Keratinocyte (primary cell): Measurements from ENCODE around the gene TERB1. TPM values are rescaled to one million over a fixed set of nuclear protein-coding genes. Genes with fewer than 3 reads are reported as not detected.

Source experiments
- DNase-seq: peaks from one replicate; pipeline ENCODE4 v3.0.0-alpha.2; 2011; ENCODE audit warnings: low read depth, missing footprints, low spot score
- FAIRE-seq: peaks from 2 replicates; lab custom pipeline; 2011; peaks lifted over from hg19 to GRCh38; lab: Jason Lieb, UNC
- H2AFZ ChIP-seq: 2 replicates; pipeline ENCODE4 v1.6.0; 2012; ENCODE audit warnings: low read length, control low read depth, inconsistent platforms; ENCODE audit not compliant: control insufficient read depth
- H3K27ac ChIP-seq: 2 replicates; pipeline ENCODE4 v1.5.1; 2011; ENCODE audit warnings: low read length; ENCODE audit not compliant: control insufficient read depth, insufficient read depth
- H3K27me3 ChIP-seq: 3 replicates; pipeline ENCODE4 v1.6.0; 2011; ENCODE audit warnings: low read length; ENCODE audit not compliant: control insufficient read depth, insufficient read depth; ENCODE audit errors: extremely low read depth
- H3K36me3 ChIP-seq, 2 experiments: 2 replicates in 1 of 2; 3 replicates in 1 of 2; pipeline ENCODE4 v1.5.1; 2011; ENCODE audit warnings: low read length in 2 of 2, mild to moderate bottlenecking in 1 of 2; ENCODE audit not compliant: control insufficient read depth in 2 of 2, insufficient read depth in 2 of 2; ENCODE audit errors: extremely low read depth in 1 of 2
- H3K4me1 ChIP-seq: 3 replicates; pipeline ENCODE4 v1.5.1; 2011; ENCODE audit warnings: low read length; ENCODE audit not compliant: control insufficient read depth, insufficient read depth; ENCODE audit errors: extremely low read depth
- H3K4me2 ChIP-seq: 3 replicates; pipeline ENCODE4 v1.6.0; 2011; ENCODE audit warnings: low read depth, low read length; ENCODE audit not compliant: control insufficient read depth, insufficient read depth; ENCODE audit errors: extremely low read depth
- H3K4me3 ChIP-seq, 3 experiments: fragments of 200-600 bp in 1 of 3; sonication (generic) in 1 of 3; 2 replicates in 2 of 3; 3 replicates in 1 of 3; pipeline ENCODE4 v1.5.1; 2011 to 2016; ENCODE audit warnings: low read length in 3 of 3, mild to moderate bottlenecking in 3 of 3, control low read depth in 2 of 3, inconsistent platforms in 1 of 3, low read depth in 1 of 3, mixed read lengths in 1 of 3, mixed run types in 1 of 3, moderate library complexity in 1 of 3; ENCODE audit not compliant: control insufficient read depth in 2 of 3, insufficient read depth in 2 of 3; ENCODE audit errors: extremely low read depth in 1 of 3
- H3K79me2 ChIP-seq: 2 replicates; pipeline ENCODE4 v1.6.0; 2012; ENCODE audit warnings: low read length; ENCODE audit not compliant: control insufficient read depth, insufficient read depth
- H3K9ac ChIP-seq: 3 replicates; pipeline ENCODE4 v1.6.0; 2011; ENCODE audit warnings: low read length; ENCODE audit not compliant: control insufficient read depth, insufficient read depth; ENCODE audit errors: extremely low read depth
- H3K9me1 ChIP-seq: 3 replicates; pipeline ENCODE4 v1.6.0; 2011; ENCODE audit warnings: low read length; ENCODE audit not compliant: control insufficient read depth, insufficient read depth; ENCODE audit errors: extremely low read depth
- H3K9me3 ChIP-seq: 2 replicates; pipeline ENCODE4 v1.5.1; 2012; ENCODE audit warnings: low read depth, low read length; ENCODE audit not compliant: control insufficient read depth
- H4K20me1 ChIP-seq: 3 replicates; pipeline ENCODE4 v1.6.0; 2011; ENCODE audit warnings: low read length; ENCODE audit not compliant: control insufficient read depth, insufficient read depth; ENCODE audit errors: extremely low read depth
- EZH2 ChIP-seq: IDR thresholded peaks from one replicate; pipeline ENCODE4 v1.6.1; 2012; ENCODE audit warnings: inconsistent platforms, mild to moderate bottlenecking, low read length, moderate library complexity
- dilution Hi-C: fragments of 300-500 bp; cut with MboI; formaldehyde crosslinking; loops from one replicate; pipeline ENCODE4 v1.7.0; 2020; ENCODE audit warnings: low sequenced_read_pairs; ENCODE audit not compliant: extremely low pct_ligation_motif_present
- polyA plus RNA-seq, 5 experiments: library from polyadenylated mRNA; depleted of rRNA in 3 of 5; stranded (reverse) in 3 of 5; stranded (forward) in 1 of 5; unstranded in 1 of 5; fragments of >200 nt; gene quantifications; 1 replicate in 1 of 5; 2 replicates in 3 of 5; 3 replicates in 1 of 5; pipeline versions ENCODE4 v1.2.1 to v1.2.3, GENCODE V29; 2011 to 2012; ENCODE audit warnings: missing spikeins in 2 of 5, low read depth in 1 of 5, low replicate concordance in 1 of 5
- TF ChIP-seq, protein P1 (sequence below), 3 experiments: IDR thresholded peaks in 1 of 3; conservative IDR thresholded peaks in 1 of 3; optimal IDR thresholded peaks in 1 of 3; 2 replicates in 2 of 3; 3 replicates in 1 of 3; pipeline versions ENCODE3 to v1.5.1; 2011; ENCODE audit warnings: low read length in 3 of 3, mild to moderate bottlenecking in 3 of 3, moderate library complexity in 2 of 3, control low read depth in 1 of 3, inconsistent platforms in 1 of 3; ENCODE audit not compliant: insufficient read depth in 2 of 3; ENCODE audit errors: extremely low read depth in 1 of 3

Gene TERB1
- polyA plus RNA-seq, 1 donor (not counting 4 experiments of a cell fraction or from before 2014, with no cell fraction given): 0.22 TPM

- no peaks in the 10 kb centered on the region for H3K36me3 ChIP-seq
- no peak overlapping the region for H3K4me3 ChIP-seq
- no peak overlapping the region for H2AFZ ChIP-seq
- H3K9me3 ChIP-seq: no peaks in the 10 kb centered on the region
- H3K4me2 ChIP-seq: no peak overlapping the region
- H3K9me1 ChIP-seq: no peaks in the 10 kb centered on the region
- H3K27me3 ChIP-seq: peaks cover 63% of the 10 kb centered on the region
- H3K9ac ChIP-seq: no peak overlapping the region
- TF ChIP-seq, protein P1, sequence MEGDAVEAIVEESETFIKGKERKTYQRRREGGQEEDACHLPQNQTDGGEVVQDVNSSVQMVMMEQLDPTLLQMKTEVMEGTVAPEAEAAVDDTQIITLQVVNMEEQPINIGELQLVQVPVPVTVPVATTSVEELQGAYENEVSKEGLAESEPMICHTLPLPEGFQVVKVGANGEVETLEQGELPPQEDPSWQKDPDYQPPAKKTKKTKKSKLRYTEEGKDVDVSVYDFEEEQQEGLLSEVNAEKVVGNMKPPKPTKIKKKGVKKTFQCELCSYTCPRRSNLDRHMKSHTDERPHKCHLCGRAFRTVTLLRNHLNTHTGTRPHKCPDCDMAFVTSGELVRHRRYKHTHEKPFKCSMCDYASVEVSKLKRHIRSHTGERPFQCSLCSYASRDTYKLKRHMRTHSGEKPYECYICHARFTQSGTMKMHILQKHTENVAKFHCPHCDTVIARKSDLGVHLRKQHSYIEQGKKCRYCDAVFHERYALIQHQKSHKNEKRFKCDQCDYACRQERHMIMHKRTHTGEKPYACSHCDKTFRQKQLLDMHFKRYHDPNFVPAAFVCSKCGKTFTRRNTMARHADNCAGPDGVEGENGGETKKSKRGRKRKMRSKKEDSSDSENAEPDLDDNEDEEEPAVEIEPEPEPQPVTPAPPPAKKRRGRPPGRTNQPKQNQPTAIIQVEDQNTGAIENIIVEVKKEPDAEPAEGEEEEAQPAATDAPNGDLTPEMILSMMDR (optimal IDR thresholded peaks at IDR 0.05 in 1 of 3, IDR thresholded peaks at IDR 0.05 in 1 of 3, conservative IDR thresholded peaks at IDR 0.05 in 1 of 3; ENCODE audit: extremely low read depth in 1 of 3, insufficient read depth in 2 of 3, low read length in 3 of 3): no peak
- no peak for TF ChIP-seq EZH2
- H3K27ac ChIP-seq: no peak overlapping the region
- no peak for DNase-seq
- H3K79me2 ChIP-seq: no peaks in the 10 kb centered on the region
- no peaks in the 10 kb centered on the region for H3K4me1 ChIP-seq
- H4K20me1 ChIP-seq: no peaks in the 10 kb centered on the region
- dilution Hi-C loops: no loop called here
- FAIRE-seq: no peak
Measured at GRCh38 chr16:66848172-66848571, 46.8 kb upstream of the TERB1 start.

- H3K9ac ChIP-seq: no peak overlapping the region
- H3K27me3 ChIP-seq: peaks cover 64% of the 10 kb centered on the region
- H3K4me3 ChIP-seq: no peak overlapping the region
- dilution Hi-C loops: no loop called here
- no peaks in the 10 kb centered on the region for H3K36me3 ChIP-seq
- no peaks in the 10 kb centered on the region for H3K79me2 ChIP-seq
- H3K27ac ChIP-seq: no peak overlapping the region
- no peak for FAIRE-seq
- H2AFZ ChIP-seq: no peak overlapping the region
- no peak for DNase-seq
- no peaks in the 10 kb centered on the region for H3K9me1 ChIP-seq
- no peaks in the 10 kb centered on the region for H3K4me1 ChIP-seq
- no peak overlapping the region for H3K4me2 ChIP-seq
- no peaks in the 10 kb centered on the region for H3K9me3 ChIP-seq
- no peaks in the 10 kb centered on the region for H4K20me1 ChIP-seq
- no peak for TF ChIP-seq EZH2
- TF ChIP-seq, protein P1 (optimal IDR thresholded peaks at IDR 0.05 in 1 of 3, IDR thresholded peaks at IDR 0.05 in 1 of 3, conservative IDR thresholded peaks at IDR 0.05 in 1 of 3; ENCODE audit: extremely low read depth in 1 of 3, insufficient read depth in 2 of 3, low read length in 3 of 3): no peak
Measured at GRCh38 chr16:66847533-66848067, 46.2 kb upstream of the TERB1 start.
